Lung (tissue), 12 donors: ENCODE measurements around the gene C20orf144. TPM values are rescaled to one million over a fixed set of nuclear protein-coding genes. Genes with fewer than 3 reads are reported as not detected.
A peak's percentile ranks its signal among the peaks of the same experiment; 100 is the strongest.

Experiments
- ATAC-seq: fragments of 200-7000 bp; cut with Tn5 transposase; one replicate; pipeline ENCODE4 v1.9.1; 2020; ENCODE audit warnings: moderate number of reproducible peaks; ENCODE audit not compliant: insufficient read depth, low FRiP score
- DNase-seq, 3 donors: peaks; one replicate each; pipeline ENCODE4 v3.0.0-alpha.2; 2013 to 2017
- H3K27ac ChIP-seq, 2 donors: one replicate each; pipeline ENCODE4 v1.5.1; 2013; ENCODE audit warnings: mild to moderate bottlenecking in 2 of 2, moderate library complexity in 2 of 2, control low read depth in 1 of 2, inconsistent platforms in 1 of 2, low read depth in 1 of 2, low read length in 1 of 2
- H3K27me3 ChIP-seq, 3 donors: one replicate each; pipeline ENCODE4 v1.5.1; 2013; ENCODE audit warnings: low read length in 2 of 3; ENCODE audit not compliant: control insufficient read depth in 3 of 3, insufficient read depth in 3 of 3
- H3K36me3 ChIP-seq, 4 donors: one replicate each; pipeline ENCODE4 v1.5.1; 2013; ENCODE audit warnings: low read length in 4 of 4, mild to moderate bottlenecking in 1 of 4, moderate library complexity in 1 of 4; ENCODE audit not compliant: control insufficient read depth in 4 of 4, insufficient read depth in 4 of 4
- H3K4me1 ChIP-seq, 5 donors: one replicate each; pipeline ENCODE4 v1.5.1; 2013; ENCODE audit warnings: low read length in 5 of 5, mild to moderate bottlenecking in 2 of 5, moderate library complexity in 1 of 5; ENCODE audit not compliant: control insufficient read depth in 5 of 5, insufficient read depth in 5 of 5
- H3K4me3 ChIP-seq: one replicate; pipeline ENCODE4 v1.5.1; 2013; ENCODE audit warnings: mild to moderate bottlenecking, control low read depth, moderate library complexity
- H3K9ac ChIP-seq, 2 donors: one replicate each; pipeline ENCODE4 v1.5.1; 2013; ENCODE audit warnings: low read length in 2 of 2, control low read depth in 1 of 2; ENCODE audit not compliant: insufficient read depth in 1 of 2
- H3K9me3 ChIP-seq, 4 donors: one replicate each; pipeline ENCODE4 v1.5.1; 2013; ENCODE audit warnings: low read length in 3 of 4, mild to moderate bottlenecking in 1 of 4, moderate library complexity in 1 of 4; ENCODE audit not compliant: control insufficient read depth in 4 of 4, insufficient read depth in 3 of 4
- CTCF ChIP-seq: IDR thresholded peaks from 2 replicates; pipeline ENCODE4 v1.5.1; 2012; ENCODE audit warnings: mild to moderate bottlenecking; ENCODE audit errors: control extremely low read depth, extremely low read depth
- WGBS, 2 donors: extraction: QIAGEN DNeasy Blood & Tissue Kit; methylation state at CpG; one replicate each; pipeline ENCODE4 v1.1.7; 2013; 5-methylcytosine and 5-hydroxymethylcytosine counted together
- polyA plus RNA-seq, 2 donors: library from polyadenylated mRNA; stranded (reverse); fragments of 200-250 nt; gene quantifications; one replicate each; pipeline ENCODE4 v1.2.1, GENCODE V29; 2013
- total RNA-seq, 2 donors: library from RNA; depleted of rRNA in 1 of 2; stranded (reverse); fragments of >200 nt in 1 of 2; gene quantifications; one replicate each; pipeline ENCODE4 v1.2.1, GENCODE V29; 2014 to 2021
- donor health status: control.
- donor health status: control.
- donor health status: Bipolar disorder and iron deficiency.
- donor health status: healthy.
- donor health status: DM: yes; HTN: yes; CAD: no.

C20orf144 gene
- total and polyA plus RNA-seq, 4 donors, result 0.05 to 0.31 (median 0.08) TPM; not detected in 1

DNA sequence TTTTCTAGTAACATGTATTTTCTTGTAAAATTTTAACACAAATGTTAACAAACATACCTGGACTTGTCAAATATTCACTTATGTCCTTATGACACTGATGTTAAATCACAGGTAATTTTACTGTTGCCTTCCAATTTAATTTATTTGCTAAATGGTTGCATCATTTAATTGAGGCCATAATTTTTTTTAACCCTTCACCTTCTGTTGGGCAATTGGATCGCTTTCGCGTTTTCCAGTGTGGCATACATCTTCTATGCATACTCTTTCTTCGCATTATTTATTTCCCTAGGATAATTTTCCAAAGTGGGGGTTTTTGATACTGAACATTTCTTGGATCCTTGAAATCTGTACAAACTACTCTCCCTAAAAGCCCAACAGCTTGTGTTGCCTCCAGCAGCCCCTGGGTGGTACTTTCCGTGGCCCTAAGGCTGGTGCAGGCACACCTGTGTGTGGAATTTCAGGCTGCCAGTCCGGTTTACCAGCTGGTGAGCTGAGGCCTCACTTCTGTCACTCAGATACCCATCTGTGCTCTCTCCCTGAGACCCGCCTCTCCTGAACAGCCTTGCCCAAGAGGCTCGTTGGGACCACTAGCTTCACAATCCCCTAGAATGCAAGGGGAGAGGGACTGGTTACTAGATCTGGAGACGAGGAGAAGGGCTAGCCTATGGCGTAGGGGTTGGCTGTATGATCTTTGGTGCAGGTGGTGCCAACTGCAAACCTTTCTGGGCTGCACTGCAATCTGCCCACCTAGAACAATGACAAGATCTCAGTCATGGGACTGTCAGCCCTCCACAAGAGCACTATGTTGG is 11.2 kb upstream of the C20orf144 start:
- DNase-seq (peak; percentile 22 to 54 (median 45)), ATAC-seq (no peak)
- 81 to 84% methylated on average over 10 of the region's 10 CpGs for WGBS, 2 donors
- H3K9ac ChIP-seq, result no peak overlapping the region
- no peaks in the 10 kb centered on the region for H3K9me3 ChIP-seq
- H3K27ac ChIP-seq, result no peak overlapping the region
- H3K27me3 ChIP-seq, result no peaks in the 10 kb centered on the region
- no peak overlapping the region for H3K4me3 ChIP-seq
- TF ChIP-seq CTCF, result no peak
- H3K36me3 ChIP-seq, result peaks cover 0 to 14% (median 6%) of the 10 kb centered on the region in 4 donors
- peaks cover 0 to 32% (median 7%) of the 10 kb centered on the region in 5 donors for H3K4me1 ChIP-seq

- peaks cover 0 to 32% (median 7%) of the 10 kb centered on the region in 5 donors for H3K4me1 ChIP-seq
- no peak for DNase-seq
- no peak for TF ChIP-seq CTCF
These were observed 10.5 kb upstream of the C20orf144 start for GRCh38 chr20:33651562-33652048.

DNA sequence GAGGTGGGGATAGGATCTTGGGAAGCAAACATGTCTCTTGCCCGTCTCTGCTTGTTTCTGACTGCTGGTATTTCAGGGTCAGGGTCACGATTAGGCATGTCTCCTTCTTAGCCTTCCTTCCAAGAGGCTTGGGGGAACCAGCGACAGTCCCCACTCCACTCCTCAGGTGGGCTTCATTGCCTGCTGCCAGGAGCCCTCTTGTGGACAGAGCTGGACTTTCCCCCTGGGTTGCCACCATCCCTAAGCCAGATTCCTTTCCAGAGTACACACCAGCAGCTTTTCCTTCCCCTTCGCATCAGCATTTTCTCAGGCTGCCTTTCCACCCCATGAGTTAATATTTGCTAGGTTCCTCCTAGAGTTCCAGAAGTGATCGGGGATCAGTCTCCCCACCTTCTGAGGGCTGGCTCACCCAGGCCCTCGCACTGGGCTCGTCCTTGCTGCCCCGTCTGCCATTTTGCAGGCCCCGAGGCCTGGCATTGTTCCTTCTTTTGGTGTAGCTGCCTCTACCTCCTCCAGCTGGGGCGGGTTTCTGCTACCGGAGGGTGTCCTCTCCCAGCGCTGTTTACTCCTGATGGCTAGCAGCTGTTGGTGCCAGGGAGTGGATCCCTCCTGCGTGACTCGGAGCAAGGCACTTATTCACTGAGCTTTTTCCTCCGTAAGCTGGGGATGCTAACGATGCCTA is 8.8 kb upstream of the C20orf144 start:
- H3K4me1 ChIP-seq, result peaks cover 0 to 32% (median 4%) of the 10 kb centered on the region in 5 donors
- DNase-seq (peak; percentile 81 to 85 (median 82)), ATAC-seq (no peak)
- H3K9me3 ChIP-seq, result no peaks in the 10 kb centered on the region
- peak overlapping the region in 1 of 2 donors; percentile 57 for H3K27ac ChIP-seq
- peaks cover 0 to 7% (median 3%) of the 10 kb centered on the region in 4 donors for H3K36me3 ChIP-seq
- peak; percentile 69 for TF ChIP-seq CTCF
- no peak overlapping the region for H3K9ac ChIP-seq
- no peaks in the 10 kb centered on the region for H3K27me3 ChIP-seq
- no peak overlapping the region for H3K4me3 ChIP-seq
- 47 to 59% methylated on average over 16 of the region's 16 CpGs for WGBS, 2 donors

More at GRCh38 chr20:33651562-33652048, 10.5 kb upstream of the C20orf144 start:
- no peaks in the 10 kb centered on the region for H3K27me3 ChIP-seq
- ATAC-seq, result no peak
- no peaks in the 10 kb centered on the region for H3K9me3 ChIP-seq
- no peak overlapping the region for H3K4me3 ChIP-seq
- no peak overlapping the region for H3K9ac ChIP-seq
- H3K27ac ChIP-seq, result no peak overlapping the region
- WGBS, 2 donors, result 76 to 81% methylated on average over 13 of the region's 13 CpGs
- H3K36me3 ChIP-seq, result peaks cover 0 to 14% (median 4%) of the 10 kb centered on the region in 4 donors
